Neuron (in vitro differentiated cells): Measurements from ENCODE around the gene UGT1A4.
"Not testable (repeated sequence)": the region's sequence is repeated elsewhere in the genome, so short reads cannot be mapped to it uniquely, and the experiment has no call there.

Experiments used
- H2AFZ ChIP-seq: one replicate; pipeline ENCODE4 v1.6.1; 2013; ENCODE audit warnings: low read depth, mild to moderate bottlenecking, inconsistent platforms, low read length, moderate library complexity
- H3K27me3 ChIP-seq: one replicate; pipeline ENCODE4 v1.6.1; 2013; ENCODE audit warnings: low read length; ENCODE audit not compliant: insufficient read depth
- H3K36me3 ChIP-seq: one replicate; pipeline ENCODE4 v1.6.1; 2013; ENCODE audit warnings: low read length; ENCODE audit not compliant: insufficient read depth
- H3K4me1 ChIP-seq: one replicate; pipeline ENCODE4 v1.6.1; 2013; ENCODE audit warnings: low read length; ENCODE audit not compliant: insufficient read depth
- H3K4me3 ChIP-seq: 2 replicates; pipeline ENCODE4 v1.5.1; 2013; ENCODE audit warnings: mild to moderate bottlenecking, low read length, moderate library complexity
- H3K9me3 ChIP-seq: one replicate; pipeline ENCODE4 v1.6.1; 2013; ENCODE audit warnings: low read length

UGT1A4 gene

DNA sequence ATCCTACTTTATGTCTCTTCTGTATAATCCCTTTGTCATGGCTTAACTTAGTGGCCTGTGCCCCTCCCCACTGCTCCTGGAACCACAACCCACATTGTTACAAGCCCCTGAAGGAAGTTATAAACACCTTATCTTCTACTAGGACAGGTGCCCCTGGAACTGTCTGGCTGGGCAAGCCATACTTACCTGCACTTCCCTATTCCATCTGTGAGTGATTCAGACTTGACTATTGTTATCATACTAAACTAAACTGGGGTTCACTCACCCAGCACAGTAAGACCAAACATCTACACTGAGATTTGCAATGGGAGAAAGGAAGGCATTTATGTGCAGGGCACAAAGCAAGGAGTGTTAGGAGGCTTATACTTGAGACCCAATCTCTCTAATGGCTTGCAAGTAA is 29.5 kb upstream of the UGT1A4 start:
- Histone ChIP-seq H3K4me3 (no peak overlapping the region), H3K27me3 (peaks cover 2% of the 10 kb centered on the region), H3K4me1 (no peaks in the 10 kb centered on the region)

GRCh38 chr2:233689501-233689900 is 29.0 kb upstream of the UGT1A4 start:
- no peak overlapping the region for H2AFZ ChIP-seq
- no peaks in the 10 kb centered on the region for H3K9me3 ChIP-seq
- peaks cover 2% of the 10 kb centered on the region for H3K27me3 ChIP-seq
- H3K36me3 ChIP-seq = no peaks in the 10 kb centered on the region
- no peaks in the 10 kb centered on the region for H3K4me1 ChIP-seq
- H3K4me3 ChIP-seq = no peak overlapping the region

More for the DNA sequence above, 29.5 kb upstream of the UGT1A4 start:
- Histone ChIP-seq H3K36me3 (no peaks in the 10 kb centered on the region), H2AFZ (no peak overlapping the region), H3K9me3 (no peaks in the 10 kb centered on the region)

DNA sequence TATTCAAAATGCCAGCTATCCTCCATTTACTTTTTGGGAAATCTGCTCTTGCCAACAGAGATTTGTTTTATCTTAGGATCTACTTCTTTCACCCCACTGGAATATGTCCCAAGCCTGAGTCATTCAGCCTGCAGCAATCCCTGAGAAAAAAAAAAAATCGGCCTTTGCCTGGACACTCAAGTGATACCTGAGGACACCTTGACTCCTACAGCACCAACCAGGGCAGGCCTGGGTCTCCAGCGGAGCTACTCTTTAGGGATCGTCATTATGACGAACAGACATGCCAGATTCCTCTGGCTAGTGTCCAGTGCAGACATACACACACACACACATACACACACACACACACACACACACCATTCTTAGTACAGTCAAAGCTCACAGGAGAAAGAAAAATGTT is 28.1 kb upstream of the UGT1A4 start:
- Histone ChIP-seq H3K9me3 (no peaks in the 10 kb centered on the region), H3K27me3 (peaks cover 2% of the 10 kb centered on the region), H3K4me3 (no peak overlapping the region)

DNA sequence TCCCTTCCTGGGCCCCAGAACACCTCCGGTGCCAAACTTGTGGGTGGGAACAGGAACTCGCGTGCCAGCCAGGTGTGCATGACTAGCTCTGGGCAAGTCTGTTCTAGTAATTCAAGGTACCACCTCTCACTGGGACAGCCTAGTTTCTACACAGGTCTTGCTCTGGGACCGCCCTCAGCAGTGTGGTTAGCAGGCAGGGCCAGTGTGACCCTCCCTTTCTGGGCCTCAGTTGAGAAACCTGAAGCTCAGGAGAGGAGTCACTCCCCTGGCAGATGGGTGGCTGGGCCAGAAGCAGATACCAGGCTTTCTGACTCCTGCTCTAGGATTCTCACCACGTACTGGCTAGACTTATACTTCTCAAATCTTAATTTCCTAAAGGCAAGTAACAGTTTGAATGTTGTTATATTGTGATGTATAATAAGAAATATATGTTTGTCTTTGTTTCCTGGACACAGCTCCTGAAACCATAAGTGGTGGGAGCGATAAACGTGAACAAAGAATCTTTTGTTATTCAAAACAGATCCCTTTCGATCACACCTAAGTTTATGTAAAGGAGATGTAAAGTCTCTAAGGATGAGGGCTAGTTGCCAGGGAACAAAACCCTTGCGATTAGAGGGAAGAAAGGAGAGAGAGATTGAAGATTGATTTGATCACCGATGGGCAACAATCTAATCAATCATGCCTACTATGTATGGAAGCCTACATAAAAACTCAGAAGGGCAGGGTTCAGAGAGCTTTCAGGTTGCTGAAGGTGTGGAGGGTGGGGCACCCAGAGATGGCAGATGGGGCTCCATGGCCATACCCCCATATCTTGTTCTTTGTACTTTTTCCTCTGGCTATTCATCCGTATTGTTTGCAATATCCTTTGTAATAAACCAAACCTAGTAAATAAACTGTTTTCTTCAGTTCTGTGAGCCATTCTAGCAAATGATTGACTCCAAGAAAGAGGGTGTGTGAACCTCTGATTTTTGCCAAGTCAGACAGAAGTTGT is 26.8 kb upstream of the UGT1A4 start:
- no peak overlapping the region for H3K4me3 ChIP-seq
- H2AFZ ChIP-seq = no peak overlapping the region
- peaks cover 2% of the 10 kb centered on the region for H3K27me3 ChIP-seq

More for the DNA sequence above, 28.1 kb upstream of the UGT1A4 start:
- H3K4me1 ChIP-seq = no peaks in the 10 kb centered on the region
- H3K36me3 ChIP-seq = no peaks in the 10 kb centered on the region
- H2AFZ ChIP-seq = no peak overlapping the region

GRCh38 chr2:233692648-233693047 is 25.9 kb upstream of the UGT1A4 start, which contains the start of gene UGT1A6:
UGT1A6 (plus strand) TSS chr2:233692890; CDS start chr2:233693005, 115 bp downstream.
- Histone ChIP-seq H3K4me3 (no peak within 1 kb of the TSS), H3K36me3 (no peaks in the 10 kb centered on the region), H3K27me3 (peaks cover 2% of the 10 kb centered on the region), H3K9me3 (no peaks in the 10 kb centered on the region), H2AFZ (no peak within 1 kb of the TSS), H3K4me1 (no peaks in the 10 kb centered on the region)

More for the DNA sequence above, 26.8 kb upstream of the UGT1A4 start:
- no peaks in the 10 kb centered on the region for H3K4me1 ChIP-seq
- no peaks in the 10 kb centered on the region for H3K36me3 ChIP-seq
- H3K9me3 ChIP-seq = no peaks in the 10 kb centered on the region

DNA sequence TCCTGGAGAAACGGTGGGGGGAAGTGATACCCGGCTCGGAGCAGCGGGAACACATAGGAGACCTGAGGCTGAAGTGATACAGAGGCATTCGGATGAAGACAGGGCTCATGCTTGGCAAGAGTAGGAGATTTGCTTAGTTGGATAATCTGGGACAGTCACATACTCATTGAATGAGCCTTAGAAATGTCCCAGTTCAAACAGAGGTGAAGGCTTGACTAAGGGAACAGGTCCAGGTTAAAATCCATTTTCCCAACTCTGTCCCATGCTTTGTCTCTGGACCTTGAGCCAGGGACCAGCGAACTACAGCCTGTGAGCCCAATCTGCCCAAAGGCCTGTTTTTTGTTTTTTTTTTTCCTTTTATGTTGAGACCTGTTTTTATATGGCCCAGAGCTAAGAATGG is 24.6 kb upstream of the UGT1A4 start:
- Histone ChIP-seq H3K27me3 (peaks cover 2% of the 10 kb centered on the region), H2AFZ (no peak overlapping the region), H3K4me1 (no peaks in the 10 kb centered on the region), H3K9me3 (no peaks in the 10 kb centered on the region), H3K36me3 (no peaks in the 10 kb centered on the region), H3K4me3 (no peak overlapping the region)

GRCh38 chr2:233698740-233699139 is 19.8 kb upstream of the UGT1A4 start:
- no peak overlapping the region for H2AFZ ChIP-seq
- H3K9me3 ChIP-seq = no peaks in the 10 kb centered on the region
- no peaks in the 10 kb centered on the region for H3K27me3 ChIP-seq
- peaks cover 12% of the 10 kb centered on the region for H3K4me1 ChIP-seq
- H3K36me3 ChIP-seq = no peaks in the 10 kb centered on the region
- no peak overlapping the region for H3K4me3 ChIP-seq

DNA sequence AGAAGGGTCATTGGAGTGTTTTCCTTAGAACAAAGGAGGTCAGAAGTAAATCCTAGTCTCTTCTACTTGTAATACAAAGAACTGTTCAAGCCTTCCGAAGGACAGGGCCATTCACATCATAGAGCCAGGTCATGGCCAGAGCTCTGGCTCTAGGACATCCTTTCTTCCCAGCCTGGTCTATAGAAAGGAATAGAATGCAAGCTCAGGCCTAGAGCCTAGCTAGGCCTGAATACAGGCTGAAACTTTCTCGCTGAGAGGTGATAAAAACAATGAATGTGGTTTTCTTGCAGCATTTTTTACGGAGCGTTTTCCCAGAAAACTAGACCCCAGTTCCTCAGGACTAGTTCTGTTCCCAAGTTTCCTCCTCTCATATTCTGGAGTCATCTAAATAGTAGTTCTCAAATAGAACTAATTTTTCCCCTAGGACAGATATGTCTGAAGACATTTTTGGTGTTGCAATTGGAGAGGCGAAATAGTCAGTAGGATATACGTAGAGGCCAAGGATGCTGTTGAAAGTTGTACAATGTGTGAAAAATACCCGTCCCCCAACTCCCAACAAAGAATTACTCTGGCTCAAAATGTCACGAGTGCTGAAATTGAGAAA is 19.0 kb upstream of the UGT1A4 start:
- no peaks in the 10 kb centered on the region for H3K9me3 ChIP-seq
- peak overlapping the region; percentile 40 for H2AFZ ChIP-seq
- no peaks in the 10 kb centered on the region for H3K27me3 ChIP-seq
- H3K4me3 ChIP-seq = no peak overlapping the region
- H3K4me1 ChIP-seq = peaks cover 12% of the 10 kb centered on the region
- H3K36me3 ChIP-seq = no peaks in the 10 kb centered on the region

DNA sequence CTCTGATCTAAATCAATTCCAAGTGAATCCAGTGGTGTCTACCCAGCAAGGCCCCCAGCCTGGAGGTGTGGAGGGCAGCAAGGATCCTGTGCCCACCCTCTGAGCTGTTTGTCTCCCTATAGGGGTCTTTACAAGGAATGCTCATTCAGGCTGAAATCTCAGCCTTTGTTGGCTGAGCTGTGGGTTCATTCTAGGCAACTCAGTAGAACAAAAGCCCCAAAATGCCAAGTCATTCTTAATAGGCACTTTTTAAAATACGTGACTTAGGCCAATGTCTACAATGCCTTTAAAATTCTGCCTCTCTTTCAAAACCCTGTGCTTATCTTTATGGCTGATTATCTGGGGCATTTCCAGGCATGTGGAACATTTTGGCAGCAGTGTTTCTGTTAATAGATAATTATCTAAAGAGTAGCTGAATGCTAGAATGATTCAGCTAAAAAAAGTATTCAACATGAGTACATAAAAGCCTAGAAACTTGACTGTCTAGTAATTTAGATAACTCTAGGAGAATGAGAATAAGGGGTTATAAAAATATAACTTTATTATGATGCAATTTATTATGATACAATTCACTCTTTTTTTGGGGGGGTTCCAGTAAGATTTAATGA is 18.4 kb upstream of the UGT1A4 start:
- Histone ChIP-seq H2AFZ (peak overlapping the region; percentile 40), H3K27me3 (no peaks in the 10 kb centered on the region), H3K4me1 (peaks cover 12% of the 10 kb centered on the region), H3K4me3 (no peak overlapping the region), H3K9me3 (no peaks in the 10 kb centered on the region), H3K36me3 (no peaks in the 10 kb centered on the region)

GRCh38 chr2:233700842-233701241 is 17.7 kb upstream of the UGT1A4 start:
- H3K36me3 ChIP-seq, H2AFZ ChIP-seq, H3K9me3 ChIP-seq, H3K27me3 ChIP-seq, H3K4me3 ChIP-seq: not testable (repeated sequence)
- peaks cover 12% of the 10 kb centered on the region for H3K4me1 ChIP-seq

GRCh38 chr2:233702238-233702637 is 16.3 kb upstream of the UGT1A4 start:
- no peak overlapping the region for H2AFZ ChIP-seq
- H3K4me3 ChIP-seq = no peak overlapping the region
- H3K27me3 ChIP-seq = no peaks in the 10 kb centered on the region
- no peaks in the 10 kb centered on the region for H3K9me3 ChIP-seq
- no peaks in the 10 kb centered on the region for H3K36me3 ChIP-seq
- H3K4me1 ChIP-seq = peaks cover 12% of the 10 kb centered on the region

- H3K4me3 ChIP-seq = no peak overlapping the region
- no peaks in the 10 kb centered on the region for H3K9me3 ChIP-seq
- H2AFZ ChIP-seq = no peak overlapping the region
- no peaks in the 10 kb centered on the region for H3K4me1 ChIP-seq
- no peaks in the 10 kb centered on the region for H3K36me3 ChIP-seq
- no peaks in the 10 kb centered on the region for H3K27me3 ChIP-seq
Observed at GRCh38 chr2:233705911-233706506, 12.5 kb upstream of the UGT1A4 start.

DNA sequence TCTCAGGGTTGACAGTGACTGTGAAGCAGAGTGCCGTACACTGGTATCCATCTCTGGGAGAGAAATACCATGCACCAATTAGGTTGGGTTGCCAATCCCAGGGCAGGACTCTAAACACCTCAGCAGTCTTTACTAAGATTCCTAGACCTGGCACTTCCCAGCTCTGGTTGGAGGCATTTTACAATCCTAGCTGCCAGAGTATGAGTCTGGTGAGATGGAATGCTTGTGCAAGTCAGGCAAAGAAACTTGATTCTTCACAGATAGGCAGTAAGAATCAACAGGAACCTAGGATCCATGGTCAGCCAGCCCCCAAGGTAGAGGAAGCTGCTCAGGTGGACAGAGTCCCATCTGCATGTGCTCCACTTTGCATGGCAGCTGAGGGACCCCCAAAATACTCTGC is 11.8 kb upstream of the UGT1A4 start:
- no peaks in the 10 kb centered on the region for H3K36me3 ChIP-seq
- no peak overlapping the region for H3K4me3 ChIP-seq
- H3K9me3 ChIP-seq = no peaks in the 10 kb centered on the region
- H3K27me3 ChIP-seq = no peaks in the 10 kb centered on the region
- no peak overlapping the region for H2AFZ ChIP-seq
- H3K4me1 ChIP-seq = no peaks in the 10 kb centered on the region
